NCI-H345 treated with DMSO at 0.1 percent for 48 hours (cell line): Measurements from ENCODE around the gene PGRMC2.

Experiments used
- DNase-seq: peaks from one replicate; lab custom pipeline; 2025; ENCODE audit not compliant: unreplicated experiment; lab: John Stamatoyannopoulos, UW

The PGRMC2 gene

GRCh38 chr4:128287141-128287870 lies at the start of gene PGRMC2:
Gene PGRMC2 (minus strand): TSS chr4:128287813. CDS start chr4:128287790, 23 bp downstream.
- DNase-seq, result no peak

GRCh38 chr4:128335541-128335940 lies 47.9 kb upstream of the PGRMC2 start:
- no peak for DNase-seq

GRCh38 chr4:128334256-128334655 lies 46.6 kb upstream of the PGRMC2 start:
- DNase-seq, result no peak

- DNase-seq, result no peak
These were observed 45.9 kb upstream of the PGRMC2 start for GRCh38 chr4:128333309-128334018.

GRCh38 chr4:128332081-128332480 lies 44.5 kb upstream of the PGRMC2 start:
- no peak for DNase-seq

- no peak for DNase-seq
These were observed 42.0 kb upstream of the PGRMC2 start for GRCh38 chr4:128329638-128330037.

GRCh38 chr4:128328106-128328505 lies 40.5 kb upstream of the PGRMC2 start:
- no peak for DNase-seq

GRCh38 chr4:128323401-128323800 lies 35.8 kb upstream of the PGRMC2 start:
- no peak for DNase-seq

- no peak for DNase-seq
These were observed 35.4 kb upstream of the PGRMC2 start for GRCh38 chr4:128322986-128323385.

- no peak for DNase-seq
These were observed 34.7 kb upstream of the PGRMC2 start for GRCh38 chr4:128322311-128322710.

GRCh38 chr4:128320656-128321055 lies 33.0 kb upstream of the PGRMC2 start:
- DNase-seq, result no peak

- no peak for DNase-seq
These were observed 28.3 kb upstream of the PGRMC2 start for GRCh38 chr4:128315756-128316520.

- DNase-seq, result no peak
These were observed 24.2 kb upstream of the PGRMC2 start for GRCh38 chr4:128311659-128312403.

GRCh38 chr4:128310266-128310697 lies 22.7 kb upstream of the PGRMC2 start:
- no peak for DNase-seq

- DNase-seq, result no peak
These were observed 22.0 kb upstream of the PGRMC2 start for GRCh38 chr4:128309585-128309984.

GRCh38 chr4:128308986-128309385 lies 21.4 kb upstream of the PGRMC2 start:
- no peak for DNase-seq

GRCh38 chr4:128307123-128307571 lies 19.5 kb upstream of the PGRMC2 start:
- no peak for DNase-seq

- no peak for DNase-seq
These were observed 18.3 kb upstream of the PGRMC2 start for GRCh38 chr4:128305942-128306341.

- no peak for DNase-seq
These were observed 16.4 kb upstream of the PGRMC2 start for GRCh38 chr4:128303986-128304385.

- no peak for DNase-seq
These were observed 15.8 kb upstream of the PGRMC2 start for GRCh38 chr4:128303405-128303785.

- no peak for DNase-seq
These were observed 14.4 kb upstream of the PGRMC2 start for GRCh38 chr4:128301979-128302378.
